Stimulated activated naive B cell treated with anti-CD40 and anti-IgM and Interleukin-4, amounts not matched to agents 10 μg/mL and 1 μg/mL and 100 μg/mL, for 72 hours (primary cell): ENCODE measurements around the gene ANKRD11.

ENCODE experiments used
- ATAC-seq, 2 donors: fragments of 150-1000 bp; cut with Tn5 transposase; replicated peaks; 2 replicates each; pipeline ENCODE4 v1.10.0; 2021; ENCODE audit warnings: moderate library complexity in 1 of 2
- DNase-seq: peaks from one replicate; pipeline ENCODE4 v3.0.0; 2021
- H3K27ac Mint-ChIP-seq: one replicate; pipeline ENCODE4 v1.8.0; 2022; ENCODE audit warnings: mild to moderate bottlenecking, mixed read lengths
- H3K27me3 Mint-ChIP-seq, 2 donors: one replicate each; pipeline ENCODE4 v1.8.0; 2022; ENCODE audit warnings: mixed read lengths in 2 of 2
- H3K36me3 Mint-ChIP-seq, 2 donors: one replicate each; pipeline ENCODE4 v1.8.0; 2022; ENCODE audit warnings: mixed read lengths in 2 of 2, mild to moderate bottlenecking in 1 of 2
- H3K4me1 Mint-ChIP-seq, 2 donors: one replicate each; pipeline ENCODE4 v1.8.0; 2022; ENCODE audit warnings: mixed read lengths in 2 of 2, mild to moderate bottlenecking in 1 of 2
- H3K4me3 Mint-ChIP-seq, 2 donors: one replicate each; pipeline ENCODE4 v1.8.0; 2022; ENCODE audit warnings: mild to moderate bottlenecking in 2 of 2, mixed read lengths in 2 of 2, moderate library complexity in 1 of 2
- H3K9me3 Mint-ChIP-seq, 2 donors: one replicate each; pipeline ENCODE4 v1.8.0; 2022; ENCODE audit warnings: mixed read lengths in 2 of 2, mild to moderate bottlenecking in 1 of 2

ANKRD11 gene

GRCh38 chr16:89498839-89499238 is 8.5 kb upstream of the ANKRD11 start:
- ATAC-seq = no peak
- Mint-ChIP-seq H3K27ac (no peak overlapping the region), H3K4me3 (no peak overlapping the region), H3K27me3 (no peaks in the 10 kb centered on the region), H3K9me3 (no peaks in the 10 kb centered on the region), H3K36me3 (peaks cover 0 to 3% of the 10 kb centered on the region in 2 donors), H3K4me1 (peaks cover 2 to 5% of the 10 kb centered on the region in 2 donors)
- no peak for DNase-seq

GRCh38 chr16:89495121-89495520 is 4.8 kb upstream of the ANKRD11 start:
- Mint-ChIP-seq H3K27ac (no peak overlapping the region), H3K9me3 (no peaks in the 10 kb centered on the region), H3K4me3 (no peak overlapping the region), H3K36me3 (peaks cover 5 to 11% of the 10 kb centered on the region in 2 donors), H3K4me1 (peaks cover 16 to 19% of the 10 kb centered on the region in 2 donors), H3K27me3 (no peaks in the 10 kb centered on the region)
- no peak for ATAC-seq
- DNase-seq = no peak

- DNase-seq (no peak), ATAC-seq (no peak)
- H3K4me3 Mint-ChIP-seq = no peak overlapping the region
- H3K4me1 Mint-ChIP-seq = peaks cover 20 to 23% of the 10 kb centered on the region in 2 donors
- H3K27ac Mint-ChIP-seq = peak overlapping the region; percentile 20
- H3K36me3 Mint-ChIP-seq = peaks cover 8 to 15% of the 10 kb centered on the region in 2 donors
- no peaks in the 10 kb centered on the region for H3K27me3 Mint-ChIP-seq
- no peaks in the 10 kb centered on the region for H3K9me3 Mint-ChIP-seq
Observed at GRCh38 chr16:89493776-89494175, 3.4 kb upstream of the ANKRD11 start.

- H3K9me3 Mint-ChIP-seq = no peaks in the 10 kb centered on the region
- ATAC-seq = no peak
- H3K4me3 Mint-ChIP-seq = peak overlapping the region; percentile 81 to 91
- no peak for DNase-seq
- peaks cover 27 to 37% of the 10 kb centered on the region in 2 donors for H3K4me1 Mint-ChIP-seq
- H3K36me3 Mint-ChIP-seq = peaks cover 15 to 25% of the 10 kb centered on the region in 2 donors
- H3K27me3 Mint-ChIP-seq = no peaks in the 10 kb centered on the region
- peak overlapping the region; percentile 87 for H3K27ac Mint-ChIP-seq
Observed at GRCh38 chr16:89491974-89492687, 1.8 kb upstream of the ANKRD11 start.

- no peak for DNase-seq
Observed at GRCh38 chr16:89491238-89491869, 993 bp upstream of the ANKRD11 start.

GRCh38 chr16:89489898-89490438 is 393 bp downstream of the ANKRD11 start:
- no peak for ATAC-seq
- peak overlapping the region in 1 of 2 donors; percentile 25 for H3K4me3 Mint-ChIP-seq

More at GRCh38 chr16:89491238-89491869, 993 bp upstream of the ANKRD11 start:
- H3K36me3 Mint-ChIP-seq = peaks cover 20 to 30% of the 10 kb centered on the region in 2 donors
- no peak for ATAC-seq
- no peaks in the 10 kb centered on the region for H3K27me3 Mint-ChIP-seq
- H3K9me3 Mint-ChIP-seq = no peaks in the 10 kb centered on the region
- H3K4me3 Mint-ChIP-seq = peak overlapping the region; percentile 81 to 91
- H3K4me1 Mint-ChIP-seq = peaks cover 31 to 45% of the 10 kb centered on the region in 2 donors
- peak overlapping the region; percentile 87 for H3K27ac Mint-ChIP-seq

GRCh38 chr16:89489040-89489897 is 1.1 kb downstream of the ANKRD11 start:
- Mint-ChIP-seq H3K36me3 (peaks cover 25 to 43% of the 10 kb centered on the region in 2 donors), H3K27me3 (no peaks in the 10 kb centered on the region), H3K4me1 (peaks cover 48 to 60% of the 10 kb centered on the region in 2 donors), H3K9me3 (no peaks in the 10 kb centered on the region), H3K27ac (peak overlapping the region; percentile 96), H3K4me3 (peak overlapping the region; percentile 91 to 98)
- DNase-seq (peak; percentile 81), ATAC-seq (peak; percentile 36 to 47)

More at GRCh38 chr16:89489898-89490438, 393 bp downstream of the ANKRD11 start:
- Mint-ChIP-seq H3K4me1 (peaks cover 44 to 55% of the 10 kb centered on the region in 2 donors), H3K36me3 (peaks cover 25 to 42% of the 10 kb centered on the region in 2 donors), H3K9me3 (no peaks in the 10 kb centered on the region), H3K27ac (no peak overlapping the region), H3K27me3 (no peaks in the 10 kb centered on the region)
- peak; percentile 4 for DNase-seq

GRCh38 chr16:89485701-89486246 is 4.6 kb downstream of the ANKRD11 start:
- Mint-ChIP-seq H3K36me3 (peaks cover 36 to 64% of the 10 kb centered on the region in 2 donors), H3K4me3 (peak overlapping the region; percentile 68 to 72), H3K27me3 (no peaks in the 10 kb centered on the region), H3K4me1 (peaks cover 58 to 83% of the 10 kb centered on the region in 2 donors), H3K9me3 (no peaks in the 10 kb centered on the region), H3K27ac (peak overlapping the region; percentile 95)
- DNase-seq = no peak
- ATAC-seq = no peak

- Mint-ChIP-seq H3K36me3 (peaks cover 37 to 68% of the 10 kb centered on the region in 2 donors), H3K4me1 (peaks cover 61 to 88% of the 10 kb centered on the region in 2 donors), H3K9me3 (no peaks in the 10 kb centered on the region), H3K4me3 (peak overlapping the region; percentile 68 to 72), H3K27ac (peak overlapping the region; percentile 95), H3K27me3 (no peaks in the 10 kb centered on the region)
- DNase-seq = peak; percentile 67
- ATAC-seq = peak; percentile 44 to 52
Observed at GRCh38 chr16:89484923-89485679, 5.3 kb downstream of the ANKRD11 start.

- Mint-ChIP-seq H3K9me3 (no peaks in the 10 kb centered on the region), H3K4me3 (peak overlapping the region; percentile 72 to 75), H3K36me3 (peaks cover 36 to 67% of the 10 kb centered on the region in 2 donors), H3K4me1 (peaks cover 61 to 91% of the 10 kb centered on the region in 2 donors), H3K27ac (peak overlapping the region; percentile 95), H3K27me3 (no peaks in the 10 kb centered on the region)
- ATAC-seq = no peak
- no peak for DNase-seq
Observed at GRCh38 chr16:89484041-89484501, 6.3 kb downstream of the ANKRD11 start.

GRCh38 chr16:89482817-89483205 is 7.5 kb downstream of the ANKRD11 start:
- Mint-ChIP-seq H3K27me3 (no peaks in the 10 kb centered on the region), H3K27ac (peak overlapping the region; percentile 80), H3K4me3 (peak overlapping the region; percentile 53), H3K36me3 (peaks cover 37 to 67% of the 10 kb centered on the region in 2 donors), H3K4me1 (peaks cover 67 to 91% of the 10 kb centered on the region in 2 donors), H3K9me3 (no peaks in the 10 kb centered on the region)
- ATAC-seq = no peak
- no peak for DNase-seq

- no peaks in the 10 kb centered on the region for H3K27me3 Mint-ChIP-seq
- no peaks in the 10 kb centered on the region for H3K9me3 Mint-ChIP-seq
- peak overlapping the region; percentile 53 for H3K4me3 Mint-ChIP-seq
- H3K36me3 Mint-ChIP-seq = peaks cover 35 to 64% of the 10 kb centered on the region in 2 donors
- DNase-seq (no peak), ATAC-seq (no peak)
- peaks cover 66 to 89% of the 10 kb centered on the region in 2 donors for H3K4me1 Mint-ChIP-seq
- H3K27ac Mint-ChIP-seq = peak overlapping the region; percentile 80
Observed at GRCh38 chr16:89482150-89482816, 8.1 kb downstream of the ANKRD11 start.
